HEK293 (cell line): ENCODE results near the gene WDR17.

ENCODE experiments used
- CTCF ChIA-PET: fragments of 350-600 bp; formaldehyde crosslinking; extraction: SDS; loops from one replicate; lab custom pipeline; 2021; ENCODE audit warnings: antibody characterized with exemption; lab: Yijun Ruan, JAX
- POLR2A ChIA-PET: fragments of 300-600 bp; formaldehyde crosslinking; extraction: SDS; loops from one replicate; lab custom pipeline; 2020; ENCODE audit warnings: antibody characterized with exemption, inconsistent platforms; lab: Yijun Ruan, JAX
- H3K27ac ChIP-seq: fragments of 200-500 bp; sonication (Bioruptor generic); 2 replicates; pipeline ENCODE4 v1.5.1; 2014; ENCODE audit warnings: low read depth, low read length, control low read depth, inconsistent platforms; ENCODE audit errors: extremely low read depth
- H3K36me3 ChIP-seq, 2 experiments: fragments of 200-500 bp in 1 of 2; sonication (Bioruptor generic) in 1 of 2; 1 replicate in 1 of 2; 2 replicates in 1 of 2; pipeline ENCODE4 v1.5.1; 2014 to 2017; ENCODE audit warnings: inconsistent platforms in 2 of 2, low read length in 2 of 2; ENCODE audit not compliant: control insufficient read depth in 2 of 2, insufficient read depth in 1 of 2
- H3K4me1 ChIP-seq: fragments of 200-500 bp; sonication (Bioruptor generic); 2 replicates; pipeline ENCODE4 v1.5.1; 2014; ENCODE audit warnings: mild to moderate bottlenecking, low read length, inconsistent platforms; ENCODE audit not compliant: control insufficient read depth, insufficient read depth
- H3K4me3 ChIP-seq: 2 replicates; pipeline ENCODE4 v1.5.1; 2011; ENCODE audit warnings: low read depth, mild to moderate bottlenecking, control low read depth, low read length, moderate library complexity
- H3K9me3 ChIP-seq: fragments of 200-500 bp; sonication (Bioruptor generic); 2 replicates; pipeline ENCODE4 v1.5.1; 2014; ENCODE audit warnings: low read depth, low read length, inconsistent platforms; ENCODE audit not compliant: control insufficient read depth, insufficient read depth
- KLF1 ChIP-seq: fragments of 450-650 bp; formaldehyde crosslinking; IDR thresholded peaks from 2 replicates; pipeline ENCODE4 v1.5.1; 2016; ENCODE audit warnings: missing biosample characterization, missing genetic modification characterization
- KLF7 ChIP-seq: fragments of 450-650 bp; formaldehyde crosslinking; IDR thresholded peaks from 2 replicates; pipeline ENCODE4 v1.5.1; 2016; ENCODE audit warnings: missing biosample characterization, missing genetic modification characterization, borderline replicate concordance
- SALL2 ChIP-seq: fragments of 450-650 bp; formaldehyde crosslinking; IDR thresholded peaks from 2 replicates; pipeline ENCODE4 v1.5.0; 2017; ENCODE audit warnings: missing biosample characterization, mild to moderate bottlenecking, missing genetic modification characterization, borderline replicate concordance
- SETDB1 ChIP-seq: IDR thresholded peaks from one replicate; pipeline ENCODE4 v1.6.1; 2017; ENCODE audit warnings: mild to moderate bottlenecking, low read length, moderate library complexity, mixed read lengths; ENCODE audit not compliant: insufficient read length
- TCF7L2 ChIP-seq: IDR thresholded peaks from 2 replicates; pipeline ENCODE4 v1.6.1; 2011; ENCODE audit warnings: low read depth, mild to moderate bottlenecking, inconsistent platforms, low read length, moderate library complexity, borderline replicate concordance
- ZBTB7A ChIP-seq: fragments of 450-650 bp; formaldehyde crosslinking; IDR thresholded peaks from 2 replicates; pipeline ENCODE4 v1.5.1; 2016; ENCODE audit warnings: low read depth, missing biosample characterization, missing genetic modification characterization
- ZNF350 ChIP-seq: fragments of 450-650 bp; formaldehyde crosslinking; IDR thresholded peaks from 2 replicates; pipeline ENCODE4 v1.5.0; 2017; ENCODE audit warnings: missing biosample characterization, mild to moderate bottlenecking, missing genetic modification characterization
- ZNF391 ChIP-seq: fragments of 450-650 bp; formaldehyde crosslinking; IDR thresholded peaks from 2 replicates; pipeline ENCODE4 v1.5.1; 2016; ENCODE audit warnings: low read depth, missing biosample characterization, missing genetic modification characterization, borderline replicate concordance
- ZNF423 ChIP-seq: fragments of 450-650 bp; formaldehyde crosslinking; IDR thresholded peaks from 2 replicates; pipeline ENCODE4 v1.5.1; 2016; ENCODE audit warnings: missing biosample characterization, missing genetic modification characterization
- ZNF501 ChIP-seq: fragments of 450-650 bp; formaldehyde crosslinking; IDR thresholded peaks from 2 replicates; pipeline ENCODE4 v1.5.1; 2016; ENCODE audit warnings: missing biosample characterization, missing genetic modification characterization
- ZNF555 ChIP-seq: fragments of 450-650 bp; formaldehyde crosslinking; conservative IDR thresholded peaks from 2 replicates; pipeline ENCODE4 v1.5.1; 2017; ENCODE audit warnings: missing biosample characterization, mild to moderate bottlenecking, missing genetic modification characterization, inconsistent platforms
- ZNF626 ChIP-seq: fragments of 450-650 bp; sonication (Bioruptor Pico); formaldehyde crosslinking; IDR thresholded peaks from 2 replicates; pipeline ENCODE4 v1.5.1; 2018; ENCODE audit warnings: missing biosample characterization, missing genetic modification characterization, inconsistent platforms
- ZNF654 ChIP-seq: fragments of 450-650 bp; formaldehyde crosslinking; IDR thresholded peaks from 2 replicates; pipeline ENCODE4 v1.5.1; 2016; ENCODE audit warnings: low read depth, missing biosample characterization, missing genetic modification characterization
- ZNF677 ChIP-seq: fragments of 450-650 bp; IDR thresholded peaks from 2 replicates; pipeline ENCODE4 v1.5.0; 2018; ENCODE audit warnings: missing biosample characterization, mild to moderate bottlenecking, missing genetic modification characterization, moderate library complexity
- ZNF707 ChIP-seq: fragments of 450-650 bp; formaldehyde crosslinking; IDR thresholded peaks from 2 replicates; pipeline ENCODE4 v1.5.1; 2016; ENCODE audit warnings: missing biosample characterization, missing genetic modification characterization
- ZNF768 ChIP-seq: fragments of 450-650 bp; formaldehyde crosslinking; IDR thresholded peaks from 2 replicates; pipeline ENCODE4 v1.5.1; 2018; ENCODE audit warnings: missing biosample characterization, mild to moderate bottlenecking, missing genetic modification characterization
- ZNF777 ChIP-seq: fragments of 450-650 bp; formaldehyde crosslinking; IDR thresholded peaks from 2 replicates; pipeline ENCODE4 v1.5.1; 2017; ENCODE audit warnings: missing biosample characterization, missing genetic modification characterization, borderline replicate concordance
- TF ChIP-seq, protein P1 (sequence below): fragments of 450-650 bp; formaldehyde crosslinking; IDR thresholded peaks from 2 replicates; pipeline ENCODE4 v1.5.1; 2016; ENCODE audit warnings: missing biosample characterization, missing genetic modification characterization, borderline replicate concordance
- TF ChIP-seq, protein P2 (sequence below): fragments of 450-650 bp; formaldehyde crosslinking; IDR thresholded peaks from 2 replicates; pipeline ENCODE4 v1.5.1; 2016; ENCODE audit warnings: missing biosample characterization, missing genetic modification characterization, low read depth
- TF ChIP-seq, protein P3 (sequence below): fragments of 450-650 bp; formaldehyde crosslinking; IDR thresholded peaks from 2 replicates; pipeline ENCODE4 v1.5.1; 2016; ENCODE audit warnings: missing biosample characterization, missing genetic modification characterization, borderline replicate concordance

The WDR17 gene

DNA sequence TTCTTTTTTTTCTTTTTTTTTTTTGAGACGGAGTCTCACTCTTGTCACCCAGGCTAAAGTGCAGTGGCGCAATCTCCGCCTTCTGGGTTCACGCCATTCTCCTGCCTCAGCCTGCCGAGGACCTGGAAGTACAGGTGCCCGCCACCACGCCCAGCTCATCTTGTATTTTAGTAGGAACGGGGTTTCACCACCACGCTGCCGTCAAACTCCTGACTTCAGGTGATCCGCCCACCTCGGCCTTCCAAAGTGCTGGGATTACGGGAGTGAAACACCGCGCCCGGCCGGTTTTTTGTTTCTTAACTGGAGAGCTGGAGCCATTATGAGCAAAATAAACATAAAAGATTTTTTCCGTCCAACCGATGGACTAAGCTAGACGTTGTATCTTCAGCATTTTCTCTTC is 1.9 kb upstream of the WDR17 start:
- Histone ChIP-seq H3K36me3 (no peaks in the 10 kb centered on the region), H3K4me1 (no peaks in the 10 kb centered on the region), H3K27ac (no peak overlapping the region), H3K4me3 (no peak overlapping the region), H3K9me3 (no peaks in the 10 kb centered on the region)
- TF ChIP-seq ZNF555 (tag by site-specific recombination), result no peak
- TF ChIP-seq ZNF677 (tag by site-specific recombination), result no peak
- TF ChIP-seq, protein P1, sequence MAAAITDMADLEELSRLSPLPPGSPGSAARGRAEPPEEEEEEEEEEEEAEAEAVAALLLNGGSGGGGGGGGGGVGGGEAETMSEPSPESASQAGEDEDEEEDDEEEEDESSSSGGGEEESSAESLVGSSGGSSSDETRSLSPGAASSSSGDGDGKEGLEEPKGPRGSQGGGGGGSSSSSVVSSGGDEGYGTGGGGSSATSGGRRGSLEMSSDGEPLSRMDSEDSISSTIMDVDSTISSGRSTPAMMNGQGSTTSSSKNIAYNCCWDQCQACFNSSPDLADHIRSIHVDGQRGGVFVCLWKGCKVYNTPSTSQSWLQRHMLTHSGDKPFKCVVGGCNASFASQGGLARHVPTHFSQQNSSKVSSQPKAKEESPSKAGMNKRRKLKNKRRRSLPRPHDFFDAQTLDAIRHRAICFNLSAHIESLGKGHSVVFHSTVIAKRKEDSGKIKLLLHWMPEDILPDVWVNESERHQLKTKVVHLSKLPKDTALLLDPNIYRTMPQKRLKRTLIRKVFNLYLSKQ (tag by site-specific recombination), result no peak
- TF ChIP-seq TCF7L2, result no peak
- no peak for TF ChIP-seq ZNF350 (tag by site-specific recombination)
- TF ChIP-seq KLF7 (tag by site-specific recombination), result no peak
- no peak for TF ChIP-seq SALL2 (tag by site-specific recombination)
- TF ChIP-seq ZNF391 (tag by site-specific recombination), result no peak
- no peak for TF ChIP-seq SETDB1
- TF ChIP-seq, protein P2, sequence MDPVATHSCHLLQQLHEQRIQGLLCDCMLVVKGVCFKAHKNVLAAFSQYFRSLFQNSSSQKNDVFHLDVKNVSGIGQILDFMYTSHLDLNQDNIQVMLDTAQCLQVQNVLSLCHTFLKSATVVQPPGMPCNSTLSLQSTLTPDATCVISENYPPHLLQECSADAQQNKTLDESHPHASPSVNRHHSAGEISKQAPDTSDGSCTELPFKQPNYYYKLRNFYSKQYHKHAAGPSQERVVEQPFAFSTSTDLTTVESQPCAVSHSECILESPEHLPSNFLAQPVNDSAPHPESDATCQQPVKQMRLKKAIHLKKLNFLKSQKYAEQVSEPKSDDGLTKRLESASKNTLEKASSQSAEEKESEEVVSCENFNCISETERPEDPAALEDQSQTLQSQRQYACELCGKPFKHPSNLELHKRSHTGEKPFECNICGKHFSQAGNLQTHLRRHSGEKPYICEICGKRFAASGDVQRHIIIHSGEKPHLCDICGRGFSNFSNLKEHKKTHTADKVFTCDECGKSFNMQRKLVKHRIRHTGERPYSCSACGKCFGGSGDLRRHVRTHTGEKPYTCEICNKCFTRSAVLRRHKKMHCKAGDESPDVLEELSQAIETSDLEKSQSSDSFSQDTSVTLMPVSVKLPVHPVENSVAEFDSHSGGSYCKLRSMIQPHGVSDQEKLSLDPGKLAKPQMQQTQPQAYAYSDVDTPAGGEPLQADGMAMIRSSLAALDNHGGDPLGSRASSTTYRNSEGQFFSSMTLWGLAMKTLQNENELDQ, result no peak
- no peak for TF ChIP-seq ZNF707 (tag by site-specific recombination)
- TF ChIP-seq ZNF423 (tag by site-specific recombination), result no peak
- no peak for TF ChIP-seq ZBTB7A (tag by site-specific recombination)
- no peak for TF ChIP-seq ZNF768 (tag by site-specific recombination)
- no peak for TF ChIP-seq KLF1
- no peak for TF ChIP-seq ZNF777
- no peak for TF ChIP-seq ZNF501 (tag by site-specific recombination)
- TF ChIP-seq, protein P3, sequence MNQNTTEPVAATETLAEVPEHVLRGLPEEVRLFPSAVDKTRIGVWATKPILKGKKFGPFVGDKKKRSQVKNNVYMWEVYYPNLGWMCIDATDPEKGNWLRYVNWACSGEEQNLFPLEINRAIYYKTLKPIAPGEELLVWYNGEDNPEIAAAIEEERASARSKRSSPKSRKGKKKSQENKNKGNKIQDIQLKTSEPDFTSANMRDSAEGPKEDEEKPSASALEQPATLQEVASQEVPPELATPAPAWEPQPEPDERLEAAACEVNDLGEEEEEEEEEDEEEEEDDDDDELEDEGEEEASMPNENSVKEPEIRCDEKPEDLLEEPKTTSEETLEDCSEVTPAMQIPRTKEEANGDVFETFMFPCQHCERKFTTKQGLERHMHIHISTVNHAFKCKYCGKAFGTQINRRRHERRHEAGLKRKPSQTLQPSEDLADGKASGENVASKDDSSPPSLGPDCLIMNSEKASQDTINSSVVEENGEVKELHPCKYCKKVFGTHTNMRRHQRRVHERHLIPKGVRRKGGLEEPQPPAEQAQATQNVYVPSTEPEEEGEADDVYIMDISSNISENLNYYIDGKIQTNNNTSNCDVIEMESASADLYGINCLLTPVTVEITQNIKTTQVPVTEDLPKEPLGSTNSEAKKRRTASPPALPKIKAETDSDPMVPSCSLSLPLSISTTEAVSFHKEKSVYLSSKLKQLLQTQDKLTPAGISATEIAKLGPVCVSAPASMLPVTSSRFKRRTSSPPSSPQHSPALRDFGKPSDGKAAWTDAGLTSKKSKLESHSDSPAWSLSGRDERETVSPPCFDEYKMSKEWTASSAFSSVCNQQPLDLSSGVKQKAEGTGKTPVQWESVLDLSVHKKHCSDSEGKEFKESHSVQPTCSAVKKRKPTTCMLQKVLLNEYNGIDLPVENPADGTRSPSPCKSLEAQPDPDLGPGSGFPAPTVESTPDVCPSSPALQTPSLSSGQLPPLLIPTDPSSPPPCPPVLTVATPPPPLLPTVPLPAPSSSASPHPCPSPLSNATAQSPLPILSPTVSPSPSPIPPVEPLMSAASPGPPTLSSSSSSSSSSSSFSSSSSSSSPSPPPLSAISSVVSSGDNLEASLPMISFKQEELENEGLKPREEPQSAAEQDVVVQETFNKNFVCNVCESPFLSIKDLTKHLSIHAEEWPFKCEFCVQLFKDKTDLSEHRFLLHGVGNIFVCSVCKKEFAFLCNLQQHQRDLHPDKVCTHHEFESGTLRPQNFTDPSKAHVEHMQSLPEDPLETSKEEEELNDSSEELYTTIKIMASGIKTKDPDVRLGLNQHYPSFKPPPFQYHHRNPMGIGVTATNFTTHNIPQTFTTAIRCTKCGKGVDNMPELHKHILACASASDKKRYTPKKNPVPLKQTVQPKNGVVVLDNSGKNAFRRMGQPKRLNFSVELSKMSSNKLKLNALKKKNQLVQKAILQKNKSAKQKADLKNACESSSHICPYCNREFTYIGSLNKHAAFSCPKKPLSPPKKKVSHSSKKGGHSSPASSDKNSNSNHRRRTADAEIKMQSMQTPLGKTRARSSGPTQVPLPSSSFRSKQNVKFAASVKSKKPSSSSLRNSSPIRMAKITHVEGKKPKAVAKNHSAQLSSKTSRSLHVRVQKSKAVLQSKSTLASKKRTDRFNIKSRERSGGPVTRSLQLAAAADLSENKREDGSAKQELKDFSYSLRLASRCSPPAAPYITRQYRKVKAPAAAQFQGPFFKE, result no peak
- no peak for TF ChIP-seq ZNF626
- TF ChIP-seq ZNF654 (tag by site-specific recombination), result no peak
- ChIA-PET CTCF (interaction anchor here (0.6 kb wide), 1 partner anchor 1024 kb away, joined by 3 read pairs; no protein-coding TSS in a partner anchor), POLR2A (no interaction called here)
